GM19043 (cell line): ENCODE data around the gene DTD1.

ENCODE experiments used
- ATAC-seq: cut with Tn5 transposase; IDR thresholded peaks from one replicate; pipeline ENCODE4 v1.9.1; 2021; ENCODE audit warnings: low read depth; ENCODE audit not compliant: unreplicated experiment

The DTD1 gene

GRCh38 chr20:18614244-18614643, 26.4 kb downstream of the DTD1 start:
- no peak for ATAC-seq

GRCh38 chr20:18615020-18615650, 27.3 kb downstream of the DTD1 start:
- no peak for ATAC-seq

GRCh38 chr20:18621004-18621403, 33.1 kb downstream of the DTD1 start:
- ATAC-seq = no peak

GRCh38 chr20:18623156-18623910, 35.5 kb downstream of the DTD1 start:
- ATAC-seq = no peak

- no peak for ATAC-seq
Measured at GRCh38 chr20:18624948-18625347, 37.1 kb downstream of the DTD1 start.

- ATAC-seq = no peak
Measured at GRCh38 chr20:18625907-18626655, 38.2 kb downstream of the DTD1 start.

GRCh38 chr20:18628330-18628920, 40.6 kb downstream of the DTD1 start:
- ATAC-seq = no peak

GRCh38 chr20:18632196-18632789, 44.4 kb downstream of the DTD1 start:
- peak; percentile 92 for ATAC-seq

GRCh38 chr20:18633411-18633810, 45.6 kb downstream of the DTD1 start:
- ATAC-seq = no peak

GRCh38 chr20:18634501-18634900, 46.6 kb downstream of the DTD1 start:
- no peak for ATAC-seq

GRCh38 chr20:18635380-18635779, 47.5 kb downstream of the DTD1 start:
- no peak for ATAC-seq

GRCh38 chr20:18637224-18637623, 49.4 kb downstream of the DTD1 start:
- no peak for ATAC-seq

GRCh38 chr20:18638768-18639167, 50.9 kb downstream of the DTD1 start:
- no peak for ATAC-seq

GRCh38 chr20:18639501-18639979, 51.7 kb downstream of the DTD1 start:
- ATAC-seq = no peak

GRCh38 chr20:18645196-18645745, 57.4 kb downstream of the DTD1 start:
- ATAC-seq = no peak

- no peak for ATAC-seq
Measured at GRCh38 chr20:18645851-18646250, 58.0 kb downstream of the DTD1 start.

GRCh38 chr20:18647777-18648176, 59.9 kb downstream of the DTD1 start:
- ATAC-seq = no peak

GRCh38 chr20:18650224-18650623, 62.4 kb downstream of the DTD1 start:
- no peak for ATAC-seq

- ATAC-seq = no peak
Measured at GRCh38 chr20:18653736-18654447, 66.0 kb downstream of the DTD1 start.

- ATAC-seq = no peak
Measured at GRCh38 chr20:18654448-18654773, 66.6 kb downstream of the DTD1 start.
